Measurements from ENCODE around the gene IQCE.

DNA sequence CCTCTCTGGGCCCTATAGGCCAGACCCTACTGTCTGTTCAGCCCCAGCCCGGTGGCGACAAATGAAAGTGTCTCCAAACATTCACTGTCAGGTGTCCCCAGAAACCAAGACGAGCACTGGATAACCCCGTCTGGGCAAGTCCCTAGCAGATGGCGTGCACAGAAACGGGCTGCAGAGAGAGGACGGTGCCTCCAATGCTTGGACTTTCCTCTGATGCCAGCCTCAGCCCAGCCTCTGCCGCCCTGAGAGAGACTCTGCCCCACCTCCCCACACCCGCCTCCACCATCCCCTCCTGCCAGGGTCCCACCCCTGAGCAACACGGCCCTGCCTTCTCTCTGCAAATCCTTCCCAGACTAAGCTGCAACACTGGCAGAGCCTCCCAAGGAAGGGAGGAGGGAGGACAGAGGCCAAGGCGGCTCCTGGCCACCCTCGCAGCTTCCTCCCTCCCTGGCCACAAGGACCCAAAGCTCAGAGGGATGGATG, 46.6 kb upstream of the IQCE start:
- TF ChIP-seq, protein P1, sequence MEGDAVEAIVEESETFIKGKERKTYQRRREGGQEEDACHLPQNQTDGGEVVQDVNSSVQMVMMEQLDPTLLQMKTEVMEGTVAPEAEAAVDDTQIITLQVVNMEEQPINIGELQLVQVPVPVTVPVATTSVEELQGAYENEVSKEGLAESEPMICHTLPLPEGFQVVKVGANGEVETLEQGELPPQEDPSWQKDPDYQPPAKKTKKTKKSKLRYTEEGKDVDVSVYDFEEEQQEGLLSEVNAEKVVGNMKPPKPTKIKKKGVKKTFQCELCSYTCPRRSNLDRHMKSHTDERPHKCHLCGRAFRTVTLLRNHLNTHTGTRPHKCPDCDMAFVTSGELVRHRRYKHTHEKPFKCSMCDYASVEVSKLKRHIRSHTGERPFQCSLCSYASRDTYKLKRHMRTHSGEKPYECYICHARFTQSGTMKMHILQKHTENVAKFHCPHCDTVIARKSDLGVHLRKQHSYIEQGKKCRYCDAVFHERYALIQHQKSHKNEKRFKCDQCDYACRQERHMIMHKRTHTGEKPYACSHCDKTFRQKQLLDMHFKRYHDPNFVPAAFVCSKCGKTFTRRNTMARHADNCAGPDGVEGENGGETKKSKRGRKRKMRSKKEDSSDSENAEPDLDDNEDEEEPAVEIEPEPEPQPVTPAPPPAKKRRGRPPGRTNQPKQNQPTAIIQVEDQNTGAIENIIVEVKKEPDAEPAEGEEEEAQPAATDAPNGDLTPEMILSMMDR (IDR thresholded peaks at IDR 0.05), result no peak
- TF ChIP-seq POLR2A (IDR thresholded peaks at IDR 0.05) (no peak), POLR2AphosphoS5 (IDR thresholded peaks at IDR 0.05; ENCODE audit: insufficient read depth in 1 of 2, low read depth in 1 of 2) (no peak)
